Measurements from ENCODE around the gene PEX7. TPM values are rescaled to one million over a fixed set of nuclear protein-coding genes. Genes with fewer than 3 reads are reported as not detected.
"Not testable (repeated sequence)": the region's sequence is repeated elsewhere in the genome, so short reads cannot be mapped to it uniquely, and the experiment has no call there.

PEX7 gene
- polyA plus RNA-seq, 6 donors from 2014 or later = 6.4 to 19.6 (median 8.1) TPM

DNA sequence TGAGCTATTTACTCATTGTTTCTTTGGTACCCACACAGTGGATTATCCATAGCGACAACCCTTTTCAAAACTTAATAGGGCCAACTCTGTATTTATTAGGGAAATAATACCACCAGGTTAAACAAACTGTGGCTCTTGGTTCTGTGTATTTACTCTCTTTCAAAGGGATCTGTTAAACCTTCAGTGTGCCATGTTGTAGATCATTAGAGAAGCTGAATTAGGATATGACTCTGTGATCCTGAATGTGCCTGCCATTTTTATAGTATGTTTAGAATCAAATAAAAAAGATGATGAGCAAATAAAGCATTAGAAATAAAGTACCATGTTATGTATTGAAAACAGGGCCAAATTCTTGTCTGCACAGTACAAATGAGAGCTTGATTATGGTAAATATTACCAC is 74.7 kb downstream of the PEX7 start:
- Mint-ChIP-seq H3K4me1 (no peaks in the 10 kb centered on the region), H3K9me3 (no peaks in the 10 kb centered on the region), H3K27ac (no peak overlapping the region), H3K4me3 (no peak overlapping the region), H3K36me3 (peaks cover 28 to 34% of the 10 kb centered on the region in 2 donors), H3K27me3 (no peaks in the 10 kb centered on the region)
- ATAC-seq (ENCODE audit: low read depth in 2 of 2) (no peak), DNase-seq (no peak)

DNA sequence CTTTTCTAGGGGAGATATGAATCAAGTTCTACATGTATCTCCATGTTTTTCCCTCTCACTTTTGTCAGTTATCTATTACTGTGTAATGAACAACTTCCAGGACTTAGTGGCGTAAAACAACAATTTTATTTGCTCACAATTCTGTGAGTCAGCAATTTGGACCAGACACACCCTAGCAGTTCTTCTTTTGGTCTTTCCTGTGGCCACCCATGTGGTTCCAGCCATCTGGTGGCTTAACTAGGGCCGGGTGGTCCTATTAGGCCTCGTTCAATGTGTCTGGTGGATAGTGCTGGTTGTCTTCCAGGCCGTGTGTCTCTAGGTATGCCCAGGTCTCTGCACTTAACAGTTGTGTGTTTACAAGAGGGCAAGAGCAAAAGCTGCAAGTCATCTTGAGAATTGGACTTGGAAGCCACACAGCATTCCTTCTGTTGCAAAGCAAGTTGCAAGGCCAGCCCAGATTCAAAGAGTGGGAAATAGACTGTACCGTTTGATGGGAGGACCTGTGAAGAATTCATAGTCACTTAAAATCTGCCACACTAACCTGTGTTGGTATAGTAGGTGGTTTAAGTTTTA is 78.9 kb downstream of the PEX7 start:
- no peak overlapping the region for H3K27ac Mint-ChIP-seq
- H3K36me3 Mint-ChIP-seq = peaks cover 23 to 36% of the 10 kb centered on the region in 2 donors

DNA sequence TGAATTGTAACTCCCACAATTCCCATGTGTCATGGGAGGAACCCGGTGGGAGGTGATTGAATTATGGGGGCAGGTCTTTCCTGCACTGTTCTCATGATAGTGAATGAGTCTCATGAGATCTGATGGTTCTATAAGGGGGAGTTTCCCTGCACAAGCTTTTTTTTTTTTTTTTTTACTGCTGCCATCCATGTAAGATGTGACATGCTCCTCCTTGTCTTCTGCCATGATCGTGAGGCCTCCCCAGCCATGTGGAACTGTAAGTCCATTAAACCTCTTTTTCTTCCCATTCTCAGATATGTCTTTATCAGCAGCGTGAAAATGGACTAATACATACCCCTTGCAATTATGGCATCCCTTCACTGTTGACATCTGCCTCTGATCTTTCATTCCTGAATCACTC is 82.1 kb downstream of the PEX7 start:
- not testable (repeated sequence) for H3K27ac Mint-ChIP-seq; H3K9me3 Mint-ChIP-seq; DNase-seq; H3K4me1 Mint-ChIP-seq; ATAC-seq (ENCODE audit: low read depth in 2 of 2); H3K4me3 Mint-ChIP-seq; H3K27me3 Mint-ChIP-seq
- H3K36me3 Mint-ChIP-seq = peaks cover 31 to 33% of the 10 kb centered on the region in 2 donors

More for the DNA sequence above, 78.9 kb downstream of the PEX7 start:
- Mint-ChIP-seq H3K27me3 (no peaks in the 10 kb centered on the region), H3K4me3 (no peak overlapping the region), H3K4me1 (no peaks in the 10 kb centered on the region), H3K9me3 (peaks cover 0 to 2% (median 0%) of the 10 kb centered on the region in 7 donors)
- no peak for DNase-seq
- ATAC-seq (ENCODE audit: low read depth in 2 of 2) = no peak

DNA sequence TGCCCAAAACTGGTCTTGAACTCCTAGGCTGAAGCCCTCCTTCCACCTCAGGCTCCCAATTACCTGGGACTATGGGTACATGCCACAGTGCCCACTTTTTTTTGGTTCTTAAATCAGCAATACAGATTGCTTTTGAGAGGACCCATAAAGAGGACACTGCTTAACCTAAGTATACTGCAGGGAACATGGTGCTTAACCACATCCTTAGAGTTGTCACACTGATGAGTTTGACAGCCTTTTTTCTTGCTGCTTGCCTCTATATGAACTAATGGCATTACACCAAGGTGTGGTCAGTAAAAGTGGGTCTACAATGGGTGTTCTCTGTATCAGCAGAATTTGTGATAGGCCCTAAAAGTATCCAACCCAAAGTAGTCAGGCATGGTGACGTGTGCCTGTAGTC is 92.6 kb downstream of the PEX7 start:
- no peak for DNase-seq
- peaks cover 0 to 1% (median 0%) of the 10 kb centered on the region in 7 donors for H3K9me3 Mint-ChIP-seq
- peaks cover 0 to 4% (median 3%) of the 10 kb centered on the region in 3 donors for H3K4me1 Mint-ChIP-seq
- H3K27ac Mint-ChIP-seq = no peak overlapping the region
- peaks cover 13 to 14% (median 14%) of the 10 kb centered on the region in 3 donors for H3K27me3 Mint-ChIP-seq
- H3K4me3 Mint-ChIP-seq = no peak overlapping the region
- peaks cover 35 to 37% of the 10 kb centered on the region in 2 donors for H3K36me3 Mint-ChIP-seq
- no peak for ATAC-seq (ENCODE audit: low read depth in 2 of 2)

DNA sequence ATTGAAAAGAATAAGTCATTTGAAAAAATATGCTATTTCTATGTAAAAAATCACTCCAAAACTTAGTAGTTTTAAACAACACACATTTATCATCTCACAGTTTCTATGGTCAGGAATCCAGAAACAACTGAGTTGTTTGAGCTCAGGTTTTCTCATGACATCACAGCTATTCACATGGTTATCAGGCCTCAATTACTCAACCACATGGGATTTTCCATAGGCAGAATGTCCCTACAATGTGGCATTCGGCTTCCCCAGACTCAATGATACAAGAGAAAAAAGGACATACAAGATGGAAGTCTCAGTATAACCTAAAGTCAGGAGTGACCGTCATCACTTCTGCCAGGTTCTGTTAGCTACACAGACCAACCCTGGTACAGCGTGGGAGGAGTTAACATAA is 96.3 kb downstream of the PEX7 start:
- Mint-ChIP-seq H3K27ac (no peak overlapping the region), H3K9me3 (no peaks in the 10 kb centered on the region), H3K36me3 (peaks cover 16% of the 10 kb centered on the region in 2 donors), H3K27me3 (peaks cover 28 to 46% (median 46%) of the 10 kb centered on the region in 3 donors), H3K4me3 (no peak overlapping the region), H3K4me1 (peaks cover 14 to 33% (median 25%) of the 10 kb centered on the region in 3 donors)
- DNase-seq = no peak
- ATAC-seq (ENCODE audit: low read depth in 2 of 2) = no peak

DNA sequence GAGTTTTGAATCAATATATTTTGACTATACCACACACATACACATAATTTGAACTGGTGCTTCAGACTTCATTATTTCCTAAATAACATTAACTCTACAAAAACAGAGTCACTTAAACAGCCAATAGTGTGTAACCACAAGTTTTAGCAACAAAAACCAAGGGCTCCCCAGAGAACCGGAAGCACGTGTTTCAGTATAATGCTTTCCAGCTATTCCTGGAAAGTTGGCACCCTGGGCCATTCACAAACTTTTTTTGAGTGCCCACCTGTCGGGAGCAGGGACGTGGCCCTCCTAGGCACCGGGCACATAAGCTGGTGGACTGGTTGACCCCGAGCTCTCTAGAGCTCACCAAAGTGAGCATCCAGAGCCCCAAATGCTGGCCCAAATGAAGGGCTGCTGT is 97.8 kb downstream of the PEX7 start:
- peaks cover 20 to 38% (median 26%) of the 10 kb centered on the region in 3 donors for H3K4me1 Mint-ChIP-seq
- H3K36me3 Mint-ChIP-seq = peaks cover 13 to 15% of the 10 kb centered on the region in 2 donors
- ATAC-seq (ENCODE audit: low read depth in 2 of 2) = no peak
- peak overlapping the region; percentile 83 to 93 (median 86) for H3K4me3 Mint-ChIP-seq
- no peak overlapping the region for H3K27ac Mint-ChIP-seq
- H3K9me3 Mint-ChIP-seq = no peaks in the 10 kb centered on the region
- H3K27me3 Mint-ChIP-seq = peaks cover 41 to 57% (median 56%) of the 10 kb centered on the region in 3 donors
- no peak for DNase-seq

DNA sequence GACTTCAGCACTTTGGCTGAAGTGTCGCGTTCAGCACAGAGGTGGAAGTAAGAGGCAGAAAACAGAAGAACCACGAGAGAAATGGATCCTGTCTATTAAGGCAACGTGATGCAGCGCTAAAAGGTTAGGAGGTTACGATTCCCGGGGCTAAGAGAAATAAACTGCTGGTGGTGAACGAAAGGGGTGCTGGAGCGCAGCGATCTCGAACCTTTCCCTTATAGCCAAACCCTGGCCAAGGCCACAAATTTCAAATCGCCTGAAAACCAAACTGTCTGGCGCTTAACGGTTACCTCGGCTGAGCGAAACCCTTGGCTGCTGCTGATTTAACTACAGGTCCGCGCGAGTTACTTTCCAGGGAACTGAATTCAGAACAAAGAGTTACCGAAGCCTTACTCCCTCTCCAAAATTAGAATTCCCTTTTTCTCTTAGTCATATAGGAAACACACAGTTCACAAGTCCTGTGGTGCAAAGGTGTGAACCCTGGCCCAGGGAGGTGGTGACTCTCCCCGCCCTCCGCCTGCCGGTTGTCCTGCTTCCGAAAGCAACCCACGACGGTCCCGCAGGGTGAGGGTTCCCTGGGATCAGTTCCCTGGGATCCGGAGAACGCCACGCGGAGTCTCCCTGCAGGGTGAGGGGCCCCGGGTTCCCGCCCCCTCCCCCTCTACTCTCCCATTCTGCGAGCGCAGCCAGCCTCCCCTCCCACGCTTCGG is 98.4 kb downstream of the PEX7 start:
- H3K27me3 Mint-ChIP-seq = peaks cover 41 to 57% (median 56%) of the 10 kb centered on the region in 3 donors
- H3K4me3 Mint-ChIP-seq = peak overlapping the region; percentile 83 to 93 (median 86)
- H3K9me3 Mint-ChIP-seq = no peaks in the 10 kb centered on the region
- no peak for DNase-seq
- H3K36me3 Mint-ChIP-seq = peaks cover 8% of the 10 kb centered on the region in 2 donors
- H3K4me1 Mint-ChIP-seq = peaks cover 20 to 38% (median 26%) of the 10 kb centered on the region in 3 donors
- peak overlapping the region in 1 of 6 donors; percentile 10 for H3K27ac Mint-ChIP-seq
- ATAC-seq (ENCODE audit: low read depth in 2 of 2) = peak in 1 of 2 donors; percentile 25

DNA sequence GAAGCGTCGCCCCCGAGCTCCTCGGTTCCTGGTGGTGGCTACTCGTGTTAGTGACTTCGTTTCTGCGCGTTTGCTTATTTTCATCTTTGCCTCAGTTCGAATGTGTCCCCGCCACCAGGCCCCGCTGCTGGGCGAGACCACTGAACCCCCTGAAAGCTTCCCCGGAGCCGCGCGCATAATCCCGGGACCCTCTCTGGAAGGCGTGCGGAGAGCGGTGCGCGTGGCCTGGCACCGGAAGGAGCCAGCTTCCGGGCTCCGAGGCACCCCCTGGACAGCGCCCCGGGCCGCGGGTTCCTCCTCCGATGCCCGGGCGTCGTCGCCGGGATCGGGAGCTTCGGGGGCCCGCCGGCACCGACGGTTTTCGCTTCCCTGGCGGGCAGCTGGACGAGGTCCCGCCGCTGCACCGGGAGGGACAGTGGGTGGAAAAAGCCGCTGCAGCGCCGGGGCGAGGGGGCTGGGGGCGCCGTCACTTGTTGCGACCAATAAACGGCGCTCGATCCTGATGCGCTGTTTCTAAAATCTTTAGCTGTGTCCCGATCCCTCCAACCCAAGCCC is 99.1 kb downstream of the PEX7 start:
- Mint-ChIP-seq H3K27me3 (peaks cover 41 to 57% (median 56%) of the 10 kb centered on the region in 3 donors), H3K4me1 (peaks cover 20 to 38% (median 26%) of the 10 kb centered on the region in 3 donors), H3K9me3 (no peaks in the 10 kb centered on the region), H3K36me3 (peaks cover 4 to 5% of the 10 kb centered on the region in 2 donors), H3K4me3 (peak overlapping the region; percentile 83 to 93 (median 88)), H3K27ac (no peak overlapping the region)
- no peak for DNase-seq
- ATAC-seq (ENCODE audit: low read depth in 2 of 2) = peak in 1 of 2 donors; percentile 2

DNA sequence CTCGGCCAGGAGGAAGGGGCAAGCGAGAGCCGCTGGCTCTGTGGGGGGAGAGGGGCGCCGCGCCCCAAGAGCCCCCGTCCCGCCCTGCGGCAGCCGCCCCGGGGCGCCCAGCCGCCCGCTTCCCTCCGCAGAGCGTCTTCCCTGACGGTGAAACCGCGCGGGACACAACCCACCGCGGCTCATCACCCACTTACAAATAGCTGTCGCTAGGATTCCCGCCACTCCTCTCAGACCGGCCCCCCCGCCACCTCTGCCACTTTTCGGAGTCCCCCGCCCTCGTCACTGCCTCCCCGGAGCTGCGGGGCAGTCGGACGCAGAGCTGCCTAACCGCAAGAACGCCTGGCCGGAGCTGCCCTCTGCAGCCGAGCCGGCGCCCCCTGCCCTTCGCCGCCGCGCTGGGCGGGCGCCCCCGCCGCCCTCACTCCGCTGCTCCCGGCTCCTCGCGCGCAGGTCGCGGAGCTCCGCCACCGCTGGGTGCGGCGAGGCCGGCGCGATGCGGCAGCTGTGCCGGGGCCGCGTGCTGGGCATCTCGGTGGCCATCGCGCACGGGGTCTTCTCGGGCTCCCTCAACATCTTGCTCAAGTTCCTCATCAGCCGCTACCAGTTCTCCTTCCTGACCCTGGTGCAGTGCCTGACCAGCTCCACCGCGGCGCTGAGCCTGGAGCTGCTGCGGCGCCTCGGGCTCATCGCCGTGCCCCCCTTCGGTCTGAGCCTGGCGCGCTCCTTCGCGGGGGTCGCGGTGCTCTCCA is 99.7 kb downstream of the PEX7 start, which contains the start of gene SLC35D3:
Gene SLC35D3 (plus strand): TSS at position 366 of the 749 bp plus-strand sequence. CDS start 128 bp downstream, at position 494.
- Mint-ChIP-seq H3K4me1 (peaks cover 20 to 38% (median 26%) of the 10 kb centered on the region in 3 donors), H3K4me3 (peak within 1 kb of the TSS; percentile 83 to 93 (median 88)), H3K27ac (peak within 1 kb of the TSS in 1 of 6 donors; percentile 71), H3K9me3 (no peaks in the 10 kb centered on the region), H3K36me3 (no peaks in the 10 kb centered on the region), H3K27me3 (peaks cover 43 to 57% (median 56%) of the 10 kb centered on the region in 3 donors)
- no peak for DNase-seq
- ATAC-seq (ENCODE audit: low read depth in 2 of 2) = peak; percentile 49 to 56

DNA sequence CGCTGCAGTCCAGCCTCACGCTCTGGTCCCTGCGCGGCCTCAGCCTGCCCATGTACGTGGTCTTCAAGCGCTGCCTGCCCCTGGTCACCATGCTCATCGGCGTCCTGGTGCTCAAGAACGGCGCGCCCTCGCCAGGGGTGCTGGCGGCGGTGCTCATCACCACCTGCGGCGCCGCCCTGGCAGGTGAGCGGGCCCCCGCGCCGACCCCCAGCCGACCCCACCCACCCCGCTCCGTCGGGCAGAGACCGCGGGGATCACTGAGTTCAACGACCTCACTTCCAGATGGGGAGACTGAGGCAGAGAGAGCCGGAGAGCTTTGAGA is 100.3 kb downstream of the PEX7 start:
- Mint-ChIP-seq H3K27me3 (peaks cover 48 to 57% (median 56%) of the 10 kb centered on the region in 3 donors), H3K4me1 (peaks cover 20 to 38% (median 26%) of the 10 kb centered on the region in 3 donors), H3K4me3 (peak overlapping the region; percentile 78 to 92 (median 86)), H3K36me3 (no peaks in the 10 kb centered on the region), H3K9me3 (no peaks in the 10 kb centered on the region), H3K27ac (peak overlapping the region in 1 of 6 donors; percentile 71)
- ATAC-seq (ENCODE audit: low read depth in 2 of 2) (peak; percentile 8 to 15), DNase-seq (no peak)

DNA sequence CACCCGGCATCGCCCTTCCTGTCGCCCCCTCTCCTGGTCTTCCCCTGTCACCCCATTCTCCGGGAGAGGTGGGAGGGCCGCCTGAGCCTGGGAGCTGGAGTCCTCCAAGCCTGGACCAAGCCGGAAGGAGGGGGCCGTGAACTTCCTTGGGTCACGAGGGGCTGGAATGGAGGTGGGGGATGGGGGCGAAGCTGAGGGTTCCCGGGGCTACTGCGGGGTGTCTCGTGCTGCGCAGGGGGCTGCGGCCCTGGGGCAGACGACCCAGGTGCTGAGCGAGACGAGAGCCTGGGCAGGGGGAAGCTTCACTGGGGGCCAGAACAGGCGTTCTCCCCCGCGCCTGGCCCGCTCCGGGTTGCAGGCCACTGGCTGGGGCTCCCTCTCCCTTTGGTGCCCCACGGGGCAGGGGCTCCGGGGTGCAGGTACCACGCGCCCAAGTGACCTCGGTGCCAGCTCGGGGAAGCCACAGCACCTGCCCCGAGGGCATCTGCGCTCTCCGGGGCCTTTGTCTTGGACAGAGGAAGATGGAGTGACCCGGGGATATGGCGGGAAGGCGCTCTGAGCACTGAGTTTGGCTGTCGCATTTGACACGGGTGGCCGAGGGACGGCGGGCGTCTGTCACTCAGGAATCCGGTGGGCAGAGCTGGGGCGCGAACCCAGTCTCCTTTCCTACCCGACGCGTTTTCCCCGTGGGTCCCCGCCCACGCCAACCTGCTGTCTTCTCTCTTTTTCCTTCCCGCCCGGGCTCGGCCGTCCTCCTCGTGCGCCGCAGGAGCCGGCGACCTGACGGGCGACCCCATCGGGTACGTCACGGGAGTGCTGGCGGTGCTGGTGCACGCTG is 100.9 kb downstream of the PEX7 start:
- H3K27ac Mint-ChIP-seq = peak overlapping the region in 1 of 6 donors; percentile 42
- ATAC-seq (ENCODE audit: low read depth in 2 of 2) = peak; percentile 31 to 33
- no peak for DNase-seq
- H3K4me3 Mint-ChIP-seq = peak overlapping the region; percentile 75 to 86 (median 82)
- H3K27me3 Mint-ChIP-seq = peaks cover 48 to 55% (median 54%) of the 10 kb centered on the region in 3 donors
- peaks cover 20 to 38% (median 26%) of the 10 kb centered on the region in 3 donors for H3K4me1 Mint-ChIP-seq
- H3K9me3 Mint-ChIP-seq = no peaks in the 10 kb centered on the region
- H3K36me3 Mint-ChIP-seq = no peaks in the 10 kb centered on the region

DNA sequence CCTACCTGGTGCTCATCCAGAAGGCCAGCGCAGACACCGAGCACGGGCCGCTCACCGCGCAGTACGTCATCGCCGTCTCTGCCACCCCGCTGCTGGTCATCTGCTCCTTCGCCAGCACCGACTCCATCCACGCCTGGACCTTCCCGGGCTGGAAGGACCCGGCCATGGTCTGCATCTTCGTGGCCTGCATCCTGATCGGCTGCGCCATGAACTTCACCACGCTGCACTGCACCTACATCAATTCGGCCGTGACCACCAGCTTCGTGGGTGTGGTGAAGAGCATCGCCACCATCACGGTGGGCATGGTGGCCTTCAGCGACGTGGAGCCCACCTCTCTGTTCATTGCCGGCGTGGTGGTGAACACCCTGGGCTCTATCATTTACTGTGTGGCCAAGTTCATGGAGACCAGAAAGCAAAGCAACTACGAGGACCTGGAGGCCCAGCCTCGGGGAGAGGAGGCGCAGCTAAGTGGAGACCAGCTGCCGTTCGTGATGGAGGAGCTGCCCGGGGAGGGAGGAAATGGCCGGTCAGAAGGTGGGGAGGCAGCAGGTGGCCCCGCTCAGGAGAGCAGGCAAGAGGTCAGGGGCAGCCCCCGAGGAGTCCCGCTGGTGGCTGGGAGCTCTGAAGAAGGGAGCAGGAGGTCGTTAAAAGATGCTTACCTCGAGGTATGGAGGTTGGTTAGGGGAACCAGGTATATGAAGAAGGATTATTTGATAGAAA is 101.7 kb downstream of the PEX7 start:
- Mint-ChIP-seq H3K27me3 (peaks cover 46 to 54% (median 47%) of the 10 kb centered on the region in 3 donors), H3K4me3 (peak overlapping the region; percentile 75 to 86 (median 82)), H3K27ac (no peak overlapping the region)

More for the DNA sequence above, 101.7 kb downstream of the PEX7 start:
- H3K36me3 Mint-ChIP-seq = no peaks in the 10 kb centered on the region
- H3K9me3 Mint-ChIP-seq = peaks cover 0 to 2% (median 0%) of the 10 kb centered on the region in 7 donors
- H3K4me1 Mint-ChIP-seq = peaks cover 20 to 38% (median 26%) of the 10 kb centered on the region in 3 donors
- DNase-seq = no peak
- ATAC-seq (ENCODE audit: low read depth in 2 of 2) = no peak
